T-helper 2 cell treated with Interferon-gamma antibody and Interleukin-4, amounts not matched to agents 100 ng/mL and 5 ng/mL, for 36 hours (primary cell): ENCODE data around the gene TAF4. TPM values are rescaled to one million over a fixed set of nuclear protein-coding genes. Genes with fewer than 3 reads are reported as not detected.

Source experiments
- total RNA-seq: library from RNA; stranded (reverse); gene quantifications from 2 replicates; pipeline ENCODE4 v1.2.3, GENCODE V29; 2022

Gene TAF4
- total RNA-seq, 1 donor from 2014 or later, result 23.7 TPM

Other genes starting within 250 kb of the TAF4 start
- gene LSM14B, start 56.6 kb upstream of the TAF4 start, total RNA-seq, result 38.6 and 39.4 TPM in 2 replicates
- 317 and 321 TPM in 2 replicates for gene PSMA7, start 77.5 kb upstream of the TAF4 start, total RNA-seq
- gene SS18L1, start 77.9 kb upstream of the TAF4 start, total RNA-seq, result 20.0 and 22.0 TPM in 2 replicates
- gene MTG2, start 117.1 kb upstream of the TAF4 start, total RNA-seq, result 30.9 and 33.4 TPM in 2 replicates
- not detected in 2 replicates for gene HRH3, start 154.4 kb upstream of the TAF4 start, total RNA-seq
- gene OSBPL2, start 172.6 kb upstream of the TAF4 start, total RNA-seq, result 27.2 TPM in 2 replicates
- gene ADRM1, start 237.1 kb upstream of the TAF4 start, total RNA-seq, result 109 and 114 TPM in 2 replicates